Caco-2 (cell line): ENCODE results near the gene MINDY3. TPM values are rescaled to one million over a fixed set of nuclear protein-coding genes. Genes with fewer than 3 reads are reported as not detected.

Experiments used
- BruUV-seq: library from RNA; stranded (reverse); fragments of 400-500 nt; replicated peaks from 2 replicates; lab custom pipeline; 2021; lab: Mats Ljungman, UMichigan
- CTCF ChIA-PET: fragments of 300-600 bp; sonication (Branson Sonifier 250); formaldehyde crosslinking; loops from one replicate; lab custom pipeline; 2022; ENCODE audit warnings: antibody characterized with exemption; lab: Charles Lee
- POLR2A ChIA-PET: fragments of 300-600 bp; sonication (Branson Sonifier 250); formaldehyde crosslinking; loops from one replicate; lab custom pipeline; 2022; ENCODE audit warnings: antibody characterized with exemption; lab: Charles Lee
- DNase-seq, 2 experiments: peaks; one replicate each; pipeline versions ENCODE4 v3.0.0 to v3.0.0-alpha.2; 2020 to 2022
- H3K27me3 ChIP-seq: replicated peaks from 2 replicates; pipeline ENCODE4 v1.6.0; 2011; ENCODE audit warnings: low read length; ENCODE audit not compliant: control insufficient read depth, insufficient read depth
- H3K36me3 ChIP-seq: 2 replicates; pipeline ENCODE4 v1.5.1; 2011; ENCODE audit warnings: low read length; ENCODE audit not compliant: control insufficient read depth, insufficient read depth
- H3K4me1 ChIP-seq: fragments of 250-450 bp; sonication (Bioruptor Pico); 2 replicates; pipeline ENCODE4 v1.5.1; 2020; ENCODE audit warnings: mild to moderate bottlenecking
- H3K4me3 ChIP-seq: 2 replicates; pipeline ENCODE4 v1.5.1; 2011; ENCODE audit warnings: low read depth, mild to moderate bottlenecking, control low read depth, low read length
- H3K9me3 ChIP-seq: fragments of 250-450 bp; sonication (Bioruptor Pico); 2 replicates; pipeline ENCODE4 v1.5.1; 2020; ENCODE audit warnings: mild to moderate bottlenecking, moderate library complexity
- H3K27ac Mint-ChIP-seq: one replicate; pipeline ENCODE4 v1.8.0; 2022; ENCODE audit warnings: mixed read lengths; ENCODE audit not compliant: unreplicated experiment
- H3K27me3 Mint-ChIP-seq: one replicate; pipeline ENCODE4 v1.8.0; 2022; ENCODE audit warnings: mixed read lengths; ENCODE audit not compliant: insufficient read depth, unreplicated experiment
- H3K36me3 Mint-ChIP-seq: one replicate; pipeline ENCODE4 v1.8.0; 2022; ENCODE audit warnings: mild to moderate bottlenecking, mixed read lengths; ENCODE audit not compliant: insufficient read depth, unreplicated experiment
- H3K4me1 Mint-ChIP-seq: one replicate; pipeline ENCODE4 v1.8.0; 2022; ENCODE audit warnings: low read depth, mixed read lengths; ENCODE audit not compliant: unreplicated experiment
- H3K4me3 Mint-ChIP-seq: one replicate; pipeline ENCODE4 v1.8.0; 2022; ENCODE audit warnings: mild to moderate bottlenecking, moderate library complexity, mixed read lengths; ENCODE audit not compliant: unreplicated experiment
- H3K9me3 Mint-ChIP-seq: one replicate; pipeline ENCODE4 v1.8.0; 2022; ENCODE audit warnings: mixed read lengths; ENCODE audit not compliant: unreplicated experiment
- CTCF ChIP-seq, 2 experiments: fragments of 200-600 bp in 1 of 2; IDR thresholded peaks; 1 replicate in 1 of 2; 2 replicates in 1 of 2; pipeline versions ENCODE4 v1.5.1 to v1.8.0; 2011 to 2022; ENCODE audit warnings: antibody characterized with exemption in 1 of 2, control low read depth in 1 of 2, inconsistent platforms in 1 of 2, low read depth in 1 of 2, low read length in 1 of 2, mild to moderate bottlenecking in 1 of 2, moderate library complexity in 1 of 2; ENCODE audit not compliant: insufficient read depth in 1 of 2, severe bottlenecking in 1 of 2, unreplicated experiment in 1 of 2
- intact Hi-C: fragments of 100-400 bp; cut with micrococcal nuclease; formaldehyde crosslinking; loops from one replicate; pipeline ENCODE4 v1.10.0; 2022; ENCODE audit not compliant: unreplicated experiment
- total RNA-seq: library from RNA; stranded (reverse); gene quantifications from 2 replicates; pipeline ENCODE4 v1.2.3, GENCODE V29; 2022

The MINDY3 gene
- total RNA-seq, 1 experiment from 2014 or later: 25.9 TPM

GRCh38 chr10:15792777-15793176 is 67.5 kb downstream of the MINDY3 start:
- no peak for TF ChIP-seq CTCF (IDR thresholded peaks at IDR 0.05; ENCODE audit: insufficient read depth in 1 of 2, low read depth in 1 of 2, low read length in 1 of 2, severe bottlenecking in 1 of 2, unreplicated experiment in 1 of 2)
- H3K36me3 Mint-ChIP-seq: no peaks in the 10 kb centered on the region
- H3K27me3 ChIP-seq: no peaks in the 10 kb centered on the region
- intact Hi-C loops: no loop called here
- no peaks in the 10 kb centered on the region for H3K4me1 ChIP-seq
- no peaks in the 10 kb centered on the region for H3K9me3 ChIP-seq
- H3K9me3 Mint-ChIP-seq: no peaks in the 10 kb centered on the region
- BruUV-seq: no TSS peak
- no peak overlapping the region for H3K4me3 Mint-ChIP-seq
- H3K36me3 ChIP-seq: no peaks in the 10 kb centered on the region; the same call in 1 of the 2 replicates
- POLR2A ChIA-PET: no interaction called here
- H3K27ac Mint-ChIP-seq: no peak overlapping the region
- H3K4me3 ChIP-seq: no peak overlapping the region
- peaks cover 6% of the 10 kb centered on the region for H3K4me1 Mint-ChIP-seq
- H3K27me3 Mint-ChIP-seq: no peaks in the 10 kb centered on the region
- CTCF ChIA-PET: no interaction called here
- DNase-seq: no peak

- H3K36me3 ChIP-seq: no peaks in the 10 kb centered on the region; the same call in 1 of the 2 replicates
Observed at GRCh38 chr10:15791816-15792524, 68.3 kb downstream of the MINDY3 start.

More at GRCh38 chr10:15791816-15792524, 68.3 kb downstream of the MINDY3 start:
- no peak overlapping the region for H3K27ac Mint-ChIP-seq
- DNase-seq: no peak
- POLR2A ChIA-PET: no interaction called here
- no peaks in the 10 kb centered on the region for H3K9me3 Mint-ChIP-seq
- intact Hi-C loops: no loop called here
- no peaks in the 10 kb centered on the region for H3K27me3 Mint-ChIP-seq
- Histone ChIP-seq H3K4me3 (no peak overlapping the region), H3K27me3 (no peaks in the 10 kb centered on the region), H3K4me1 (no peaks in the 10 kb centered on the region), H3K9me3 (no peaks in the 10 kb centered on the region)
- peaks cover 6% of the 10 kb centered on the region for H3K4me1 Mint-ChIP-seq
- CTCF ChIA-PET: no interaction called here
- no peak overlapping the region for H3K4me3 Mint-ChIP-seq
- no TSS peak for BruUV-seq
- H3K36me3 Mint-ChIP-seq: no peaks in the 10 kb centered on the region
- TF ChIP-seq CTCF (IDR thresholded peaks at IDR 0.05; ENCODE audit: insufficient read depth in 1 of 2, low read depth in 1 of 2, low read length in 1 of 2, severe bottlenecking in 1 of 2, unreplicated experiment in 1 of 2): no peak
